ENCODE measurements around the gene UBAP1L.
"Not testable (repeated sequence)": the region's sequence is repeated elsewhere in the genome, so short reads cannot be mapped to it uniquely, and the experiment has no call there.

The UBAP1L gene

DNA sequence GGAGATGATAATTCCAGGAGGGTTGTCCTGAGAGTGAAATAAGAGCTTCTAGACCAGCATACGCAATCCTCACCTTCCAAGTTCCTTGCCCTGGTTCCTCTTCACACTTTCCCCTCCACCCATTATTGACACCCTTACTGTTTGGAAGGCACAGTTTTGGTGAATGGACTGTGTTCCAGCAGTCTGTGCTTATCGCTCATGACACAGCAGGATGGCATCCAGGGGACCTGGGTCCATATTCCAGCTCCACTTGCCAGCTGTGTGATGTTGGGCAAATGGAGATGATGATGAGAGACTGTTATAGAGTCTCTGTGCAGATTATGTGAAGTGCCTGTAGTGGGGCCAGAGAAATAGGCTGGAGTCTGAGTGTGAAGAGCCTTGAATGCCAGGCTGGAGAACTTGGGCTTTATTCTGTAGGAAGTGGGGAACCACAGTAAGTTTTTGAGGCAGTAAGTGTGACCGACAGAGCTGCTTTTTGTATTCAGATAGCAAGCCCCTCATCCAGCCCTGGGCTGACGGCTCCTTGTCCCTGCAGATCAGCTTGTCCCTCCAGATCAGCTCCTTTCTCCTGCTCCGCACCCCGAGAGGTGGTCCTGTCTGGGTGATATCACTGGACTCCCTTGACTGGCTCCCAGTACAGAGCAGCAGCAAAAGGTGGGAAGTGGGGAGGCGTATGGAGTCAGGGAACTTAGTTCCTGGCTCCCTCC is 30.3 kb downstream of the UBAP1L start:
- DNase-seq (ENCODE audit: low read depth, low spot score) = no peak

DNA sequence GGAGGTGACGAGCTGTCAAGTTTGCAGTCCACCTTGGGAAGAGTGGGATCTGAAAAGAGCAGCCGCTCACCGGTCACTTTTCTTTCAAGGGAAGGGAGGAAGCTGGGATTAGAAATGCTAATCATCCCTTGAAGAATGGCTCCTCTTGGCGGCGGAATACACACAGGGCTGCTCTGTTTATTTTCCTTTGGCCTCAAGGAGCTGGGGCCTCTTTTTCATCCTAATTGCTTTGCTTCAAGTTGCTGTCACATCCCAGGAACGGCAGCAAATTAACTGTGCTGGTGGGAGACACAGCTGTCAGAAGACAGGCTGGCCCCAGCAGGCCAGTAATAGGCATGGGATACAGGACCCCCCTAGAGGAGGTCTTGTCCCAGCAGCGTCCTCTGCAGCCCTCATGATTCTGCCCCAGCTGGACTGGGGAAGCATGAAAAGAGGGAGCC is 31.7 kb downstream of the UBAP1L start:
- DNase-seq (ENCODE audit: low read depth, low spot score) = no peak

DNA sequence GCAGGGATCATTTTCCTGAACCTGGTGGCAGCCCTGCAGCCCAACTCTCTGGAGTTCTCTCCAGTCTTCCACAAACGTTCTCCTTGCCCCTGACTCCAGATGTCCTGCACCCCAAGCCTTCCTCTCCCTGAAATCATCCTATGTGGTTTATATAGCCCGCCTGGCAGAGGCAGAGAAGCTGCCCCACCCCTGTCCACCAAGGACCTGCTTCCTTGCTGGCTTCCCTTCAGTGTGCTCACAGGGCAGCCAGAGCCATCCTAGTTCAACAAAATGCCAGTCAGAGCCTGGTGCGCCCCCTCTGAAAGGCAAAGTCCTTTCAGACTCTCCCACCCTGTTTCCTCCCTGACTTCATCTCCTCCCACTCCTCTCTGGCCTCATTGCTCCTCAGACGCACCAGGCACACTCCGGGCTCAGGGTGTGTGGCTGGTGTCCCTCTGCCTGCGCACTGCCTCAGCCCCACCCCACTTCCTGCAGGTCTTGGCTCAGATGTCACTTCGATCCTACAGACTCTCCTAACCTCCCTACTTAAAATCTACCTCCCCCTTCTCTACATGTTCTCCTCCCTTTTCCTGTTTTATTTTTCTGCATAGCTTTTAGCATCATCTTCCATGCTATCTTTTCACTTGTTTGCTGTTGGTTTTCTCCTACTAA is 32.6 kb downstream of the UBAP1L start:
- no peak for DNase-seq (ENCODE audit: low read depth, low spot score)

DNA sequence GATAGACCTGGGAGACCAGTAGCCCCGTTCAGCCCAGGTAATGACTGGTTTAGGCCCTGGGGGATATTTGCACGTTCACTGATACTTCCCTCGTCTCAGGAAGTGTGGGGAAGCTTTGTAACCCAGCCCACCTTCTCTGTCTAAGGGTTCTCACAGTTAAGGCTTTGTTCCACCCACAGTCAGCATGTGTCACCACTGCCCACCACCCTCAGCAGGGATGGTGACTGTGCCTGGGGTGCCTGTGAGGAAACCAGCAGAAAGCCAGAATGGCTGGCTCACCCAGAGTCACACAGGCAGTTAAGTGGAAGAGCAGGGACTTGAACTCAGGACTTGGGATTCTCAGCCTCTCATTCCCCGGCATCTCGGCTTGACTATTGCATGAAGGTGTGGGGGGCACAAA is 33.2 kb downstream of the UBAP1L start:
- DNase-seq (ENCODE audit: low read depth, low spot score) = no peak

DNA sequence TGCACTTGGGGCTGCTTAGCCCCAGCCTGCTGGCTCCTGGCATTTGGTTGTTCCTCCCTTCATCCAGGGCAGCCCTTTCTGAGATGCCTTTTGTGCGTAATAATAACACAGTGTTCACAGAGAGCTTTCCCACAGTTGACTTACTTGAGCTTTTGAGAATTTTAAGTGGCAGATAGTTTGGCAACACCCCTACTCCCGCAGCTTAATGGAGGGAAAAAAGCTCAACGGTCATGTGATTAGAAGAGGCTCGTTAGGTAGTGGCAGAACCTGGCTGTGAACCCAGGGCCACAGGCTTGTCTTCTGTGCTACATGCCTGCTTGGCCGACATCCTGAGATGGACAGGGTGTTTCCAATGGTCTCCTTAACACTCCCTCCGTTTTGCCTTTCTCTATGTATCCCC is 33.7 kb downstream of the UBAP1L start:
- no peak for DNase-seq (ENCODE audit: low read depth, low spot score)

DNA sequence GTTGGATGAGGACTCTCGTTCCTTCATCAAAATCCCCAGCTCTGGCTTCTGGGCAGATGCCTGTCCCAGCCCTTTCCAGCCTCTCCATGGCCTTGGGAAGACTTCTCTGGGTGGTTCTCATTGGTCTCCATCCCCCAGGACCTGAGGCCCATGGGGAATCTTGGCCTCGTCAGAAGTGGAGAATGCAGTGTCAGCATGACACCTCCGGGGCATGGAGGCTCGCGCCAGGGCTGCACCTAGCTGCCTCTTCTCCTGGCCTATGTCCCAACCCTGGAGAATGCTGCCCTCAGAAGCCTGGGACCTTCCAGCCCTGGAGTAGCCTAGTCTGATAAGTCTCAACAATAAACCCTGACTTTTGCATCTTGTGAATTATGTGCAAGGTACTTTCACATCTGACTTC is 35.4 kb downstream of the UBAP1L start:
- no peak for DNase-seq (ENCODE audit: low read depth, low spot score)

DNA sequence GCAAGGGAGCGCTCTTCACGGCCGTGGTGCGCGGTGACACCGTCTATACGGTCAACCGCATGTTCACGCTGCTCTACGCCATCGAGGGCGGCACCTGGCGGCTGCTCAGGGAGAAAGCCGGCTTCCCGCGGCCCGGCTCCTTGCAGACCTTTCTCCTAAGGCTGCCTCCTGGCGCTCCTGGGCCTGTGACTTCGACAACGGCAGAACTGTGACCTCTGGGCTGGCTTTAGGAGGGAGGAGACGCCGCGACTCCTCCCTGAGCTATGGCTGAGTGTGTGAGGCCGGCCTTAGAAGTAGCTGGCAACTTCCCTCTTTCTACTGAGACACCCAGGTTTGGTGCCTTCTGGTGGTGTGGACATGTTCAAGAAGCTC is 37.0 kb downstream of the UBAP1L start:
- DNase-seq (ENCODE audit: low read depth, low spot score) = no peak

DNA sequence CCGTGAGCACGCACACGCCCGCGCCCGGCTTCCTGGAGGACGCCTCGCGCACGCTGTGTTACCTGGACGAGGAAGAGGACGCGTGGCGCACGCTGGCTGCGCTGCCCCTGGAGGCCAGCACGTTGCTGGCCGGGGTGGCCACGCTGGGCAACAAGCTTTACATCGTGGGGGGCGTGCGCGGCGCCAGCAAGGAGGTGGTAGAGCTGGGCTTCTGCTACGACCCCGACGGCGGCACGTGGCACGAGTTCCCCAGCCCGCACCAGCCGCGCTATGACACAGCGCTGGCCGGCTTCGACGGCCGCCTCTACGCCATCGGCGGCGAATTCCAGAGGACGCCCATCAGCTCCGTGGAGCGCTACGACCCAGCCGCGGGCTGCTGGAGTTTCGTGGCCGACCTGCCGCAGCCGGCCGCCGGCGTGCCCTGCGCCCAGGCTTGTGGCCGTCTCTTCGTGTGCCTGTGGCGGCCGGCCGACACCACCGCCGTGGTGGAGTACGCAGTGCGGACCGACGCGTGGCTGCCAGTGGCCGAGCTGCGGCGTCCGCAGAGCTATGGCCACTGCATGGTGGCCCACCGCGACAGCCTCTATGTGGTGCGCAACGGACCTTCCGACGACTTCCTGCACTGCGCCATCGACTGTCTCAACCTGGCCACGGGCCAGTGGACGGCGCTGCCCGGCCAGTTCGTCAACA is 37.6 kb downstream of the UBAP1L start:
- DNase-seq (ENCODE audit: low read depth, low spot score) = no peak

DNA sequence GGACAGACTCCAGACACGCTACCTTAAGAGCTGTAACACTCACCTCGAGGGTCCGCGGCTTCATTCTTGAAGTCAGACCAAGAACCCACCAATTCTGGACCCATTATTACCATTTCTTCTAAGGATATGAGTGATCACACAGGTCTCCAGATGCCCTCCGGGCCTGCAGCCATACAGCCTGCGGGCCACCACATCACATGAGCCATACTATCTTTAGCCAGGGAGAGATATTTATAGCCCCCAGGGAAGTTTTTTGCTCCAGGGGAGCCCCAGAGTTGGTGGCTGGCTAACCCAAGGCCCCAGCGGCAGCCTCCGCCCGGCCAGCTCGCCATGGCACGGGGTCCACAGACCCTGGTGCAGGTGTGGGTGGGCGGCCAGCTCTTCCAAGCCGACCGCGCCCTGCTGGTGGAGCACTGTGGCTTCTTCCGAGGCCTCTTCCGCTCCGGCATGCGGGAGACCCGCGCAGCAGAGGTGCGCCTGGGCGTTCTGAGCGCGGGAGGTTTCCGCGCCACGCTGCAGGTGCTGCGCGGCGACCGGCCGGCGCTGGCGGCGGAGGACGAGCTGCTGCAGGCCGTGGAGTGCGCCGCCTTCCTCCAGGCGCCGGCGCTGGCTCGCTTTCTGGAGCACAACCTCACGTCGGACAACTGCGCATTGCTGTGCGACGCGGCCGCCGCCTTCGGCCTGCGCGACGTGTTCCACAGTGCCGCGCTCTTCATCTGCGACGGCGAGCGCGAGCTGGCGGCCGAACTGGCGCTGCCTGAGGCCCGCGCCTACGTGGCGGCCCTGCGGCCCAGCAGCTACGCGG is 38.3 kb downstream of the UBAP1L start, which contains the start of gene KBTBD13:
Gene KBTBD13, plus strand, starts transcription at position 261 of the 805 bp plus-strand sequence. Its CDS starts 70 bp downstream, at position 331.
- DNase-seq (ENCODE audit: low read depth, low spot score) = no peak

DNA sequence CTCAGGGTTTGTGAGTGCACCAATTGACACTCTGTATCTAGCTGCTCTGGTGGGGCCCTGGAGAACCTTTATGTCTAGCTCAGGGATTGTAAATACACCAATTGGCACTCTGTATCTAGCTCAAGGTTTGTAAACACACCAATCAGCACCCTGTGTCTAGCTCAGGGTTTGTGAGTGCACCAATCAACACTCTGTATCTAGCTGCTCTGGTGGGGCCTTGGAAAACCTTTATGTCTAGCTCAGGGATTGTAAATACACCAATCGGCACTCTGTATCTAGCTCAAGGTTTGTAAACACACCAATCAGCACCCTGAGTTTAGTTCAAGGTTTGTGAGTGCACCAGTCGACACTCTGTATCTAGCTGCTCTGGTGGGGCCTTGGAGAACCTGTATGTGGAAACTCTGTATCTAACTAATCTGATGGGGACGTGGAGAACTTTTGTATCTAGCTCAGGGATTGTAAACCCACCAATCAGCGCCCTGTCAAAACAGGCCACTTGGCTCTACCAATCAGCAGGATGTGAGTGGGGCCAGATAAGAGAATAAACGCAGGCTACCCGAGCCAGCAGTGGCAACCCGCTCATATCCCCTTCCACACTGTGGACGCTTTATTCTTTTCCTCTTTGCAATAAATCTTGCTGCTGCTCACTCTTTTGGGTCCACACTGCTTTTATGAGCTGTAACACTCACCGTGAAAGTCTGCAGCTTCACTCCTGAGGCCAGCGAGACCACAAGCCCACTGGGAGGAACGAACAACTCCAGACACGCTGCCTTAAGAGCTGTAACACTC is 39.2 kb downstream of the UBAP1L start:
- not testable (repeated sequence) for DNase-seq (ENCODE audit: low read depth, low spot score)

DNA sequence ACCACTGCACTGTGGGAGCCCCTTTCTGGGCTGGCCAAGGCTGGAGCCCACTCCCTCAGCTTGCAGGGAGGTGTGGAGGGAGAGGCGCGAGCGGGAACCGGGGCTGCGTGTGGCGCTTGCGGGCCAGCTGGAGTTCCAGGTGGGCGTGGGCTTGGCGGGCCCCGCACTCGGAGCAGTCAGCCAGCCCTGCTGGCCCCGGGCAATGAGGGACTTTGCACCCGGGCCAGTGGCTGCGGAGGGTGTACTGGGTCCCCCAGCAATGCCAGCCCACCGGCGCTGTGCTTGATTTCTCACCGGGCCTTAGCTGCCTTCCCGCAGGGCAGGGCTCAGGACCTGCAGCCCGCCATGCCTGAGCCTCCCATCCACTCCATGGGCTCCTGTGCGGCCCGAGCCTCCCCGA is 40.1 kb downstream of the UBAP1L start:
- not testable (repeated sequence) for DNase-seq (ENCODE audit: low read depth, low spot score)

DNA sequence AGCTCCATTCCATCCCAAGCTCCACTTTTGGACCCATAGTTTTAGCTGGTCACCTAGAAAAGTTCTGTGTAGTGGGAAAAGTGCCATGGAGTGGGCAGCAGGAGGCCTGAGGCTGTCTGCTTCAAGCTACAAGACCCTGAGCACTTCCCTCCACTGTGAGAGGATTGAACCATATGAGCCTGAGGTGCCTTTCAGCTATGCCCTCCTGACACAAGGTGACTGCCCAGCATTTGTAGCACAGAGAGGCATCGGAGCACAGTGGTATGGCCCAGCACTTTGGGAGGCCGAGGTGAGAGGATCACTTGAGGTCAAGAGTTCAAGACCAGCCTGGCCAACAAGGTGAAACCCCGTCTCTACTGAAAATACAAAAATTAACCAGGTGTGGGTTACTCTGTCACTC is 42.4 kb downstream of the UBAP1L start:
- no peak for DNase-seq (ENCODE audit: low read depth, low spot score)

DNA sequence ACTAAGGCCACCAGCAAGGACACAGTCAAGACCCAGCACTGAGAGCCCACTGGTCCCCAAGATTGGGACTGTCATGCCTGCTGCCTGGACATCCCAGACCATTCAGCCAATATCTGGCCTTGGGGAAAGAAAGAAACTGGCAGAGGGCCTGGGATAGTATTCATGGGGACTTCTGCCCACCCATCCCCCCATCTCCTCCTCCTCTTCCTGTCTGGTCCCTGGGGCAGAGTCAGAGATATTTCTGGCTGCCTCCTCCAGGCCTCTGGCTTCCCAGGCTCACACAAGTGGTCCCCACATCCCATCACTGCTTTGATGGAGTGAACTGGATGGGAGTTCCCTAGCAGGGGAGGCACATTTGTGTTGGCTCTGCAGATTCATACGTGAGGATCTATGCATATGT is 43.0 kb downstream of the UBAP1L start:
- DNase-seq (ENCODE audit: low read depth, low spot score) = no peak

DNA sequence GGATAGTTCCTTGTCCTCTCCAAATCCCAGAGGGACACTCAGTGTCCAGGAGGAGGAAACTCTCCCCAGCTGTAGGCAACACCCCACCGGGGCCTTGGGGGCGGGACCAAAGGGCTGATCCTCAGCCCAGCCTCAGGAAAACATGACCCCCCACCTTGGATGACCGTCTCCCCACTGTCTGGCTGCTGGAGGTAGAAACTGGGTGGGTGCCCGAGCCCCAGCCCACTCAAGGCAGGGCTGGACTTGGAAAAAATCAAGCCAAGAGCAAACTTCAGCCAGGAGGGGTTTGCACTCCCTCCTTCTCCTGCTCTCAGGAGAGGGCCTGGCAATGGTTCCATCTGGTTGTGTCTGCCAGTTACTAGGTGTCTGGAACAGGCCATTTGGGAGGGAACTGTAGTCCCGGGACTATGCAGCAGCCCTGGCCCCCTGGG is 43.6 kb downstream of the UBAP1L start:
- DNase-seq (ENCODE audit: low read depth, low spot score) = no peak

DNA sequence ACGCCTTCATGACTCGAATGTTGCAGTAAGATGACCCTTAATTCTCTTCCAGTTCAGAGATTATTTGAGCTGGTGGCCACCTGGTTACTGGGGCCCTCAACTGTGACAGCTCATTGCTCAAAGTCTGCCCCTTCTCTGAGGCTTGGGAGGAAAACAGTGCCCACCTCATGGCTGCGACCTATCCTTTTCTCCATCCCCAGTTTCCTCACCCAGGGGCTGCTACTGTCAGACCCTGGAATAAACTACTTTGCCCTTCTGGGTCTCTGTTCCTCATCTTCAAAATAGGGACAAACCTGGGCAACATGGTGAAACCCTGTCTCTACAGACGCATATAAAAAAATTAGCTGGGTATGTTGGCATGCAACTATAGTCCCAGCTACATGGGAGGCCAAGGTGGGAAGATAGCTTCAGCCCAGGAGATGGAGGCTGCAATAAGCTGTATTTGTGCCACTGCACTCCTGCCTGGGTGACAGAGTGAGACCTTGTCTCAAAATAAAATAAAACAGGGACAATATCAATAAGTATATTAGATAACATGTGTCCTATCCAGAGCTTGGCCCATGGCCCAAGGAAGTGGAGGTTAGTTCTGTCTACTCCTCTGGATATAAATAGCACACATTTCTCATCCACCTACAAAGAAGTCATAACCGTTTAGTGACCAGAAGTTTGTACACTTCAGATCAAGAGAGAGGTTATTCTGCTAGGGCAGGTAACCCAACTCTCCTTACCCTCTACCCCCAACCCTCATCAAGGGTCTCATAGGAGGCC is 45.0 kb downstream of the UBAP1L start:
- no peak for DNase-seq (ENCODE audit: low read depth, low spot score)

DNA sequence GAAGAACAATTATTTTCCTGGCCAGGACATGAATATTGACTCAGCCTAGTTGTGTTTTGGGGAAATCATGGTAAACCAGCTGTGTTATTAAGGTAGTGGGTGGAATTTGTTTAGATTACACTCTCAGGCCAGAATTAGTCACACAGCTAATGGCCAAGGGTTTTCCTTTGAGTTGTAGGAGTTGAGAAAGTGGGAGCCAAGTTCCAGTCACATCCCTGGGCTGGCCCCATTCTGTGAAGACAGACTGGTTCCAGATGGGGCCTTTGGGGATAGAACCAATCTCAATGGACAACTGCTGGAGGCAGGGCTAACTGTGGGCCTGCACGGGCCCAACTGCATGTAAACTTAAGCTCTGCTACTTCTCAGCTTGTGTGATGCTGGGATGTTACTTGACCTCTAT is 45.8 kb downstream of the UBAP1L start:
- DNase-seq (ENCODE audit: low read depth, low spot score) = no peak

DNA sequence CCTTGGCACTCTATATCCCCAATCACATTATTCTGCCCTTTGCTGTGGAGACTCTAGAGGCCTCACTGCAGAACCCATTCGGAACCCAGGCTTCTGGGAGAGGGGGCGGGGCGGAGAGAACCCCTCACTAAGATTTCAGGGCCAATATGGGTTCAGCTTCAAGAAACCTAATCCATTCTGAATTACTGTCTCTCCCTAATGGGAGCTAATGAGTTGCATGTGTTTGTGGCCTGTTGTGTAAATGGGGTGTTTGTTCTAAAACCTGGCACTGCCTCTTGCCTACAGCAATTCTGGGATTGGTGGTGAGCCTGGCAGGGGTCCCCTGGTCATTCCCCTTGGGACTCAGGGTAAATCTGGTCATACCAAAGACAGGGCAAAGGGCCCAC is 46.6 kb downstream of the UBAP1L start:
- DNase-seq (ENCODE audit: low read depth, low spot score) = no peak

DNA sequence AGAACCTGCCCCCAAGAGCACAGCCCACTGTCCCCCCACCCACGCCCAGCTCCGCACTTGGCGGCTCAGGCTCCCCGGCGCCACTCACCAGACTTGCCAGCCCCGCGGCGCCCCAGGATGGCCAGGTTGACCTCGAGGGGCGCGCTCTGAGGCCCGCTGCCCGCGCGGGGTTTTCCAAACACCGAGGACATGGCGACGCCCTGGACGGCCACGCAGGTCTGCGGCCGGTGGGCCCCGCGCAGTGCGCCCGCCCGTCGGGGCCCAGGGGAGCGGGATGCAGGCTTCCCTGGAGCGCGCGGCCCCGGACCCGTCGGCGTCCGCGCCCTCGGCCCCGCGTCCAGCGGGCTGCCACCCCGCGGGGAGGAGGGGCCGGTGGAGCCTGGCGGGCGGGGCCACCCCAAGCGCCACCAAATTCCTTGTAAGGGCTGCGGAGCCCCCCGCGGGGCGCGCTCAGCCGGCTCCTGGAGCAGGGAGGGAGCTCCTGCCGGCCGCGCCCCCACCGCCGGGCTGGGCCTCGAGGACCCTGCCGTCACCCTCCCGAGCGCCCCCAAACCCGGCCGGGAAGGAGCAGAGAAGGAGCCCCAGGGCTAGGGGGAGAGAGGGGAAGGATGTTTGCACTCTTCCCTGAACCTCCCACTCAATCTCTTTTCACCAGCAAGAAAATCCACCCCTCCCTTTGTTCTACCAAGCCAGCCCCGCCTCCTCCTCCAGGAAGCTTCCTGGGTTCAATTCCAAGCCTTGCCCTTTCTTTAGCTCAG is 47.2 kb downstream of the UBAP1L start, which contains the start of gene RASL12:
Gene RASL12, minus strand, starts transcription at position 347 of the 758 bp plus-strand sequence. Its CDS starts 156 bp downstream, at position 191.
- no peak for DNase-seq (ENCODE audit: low read depth, low spot score)

DNA sequence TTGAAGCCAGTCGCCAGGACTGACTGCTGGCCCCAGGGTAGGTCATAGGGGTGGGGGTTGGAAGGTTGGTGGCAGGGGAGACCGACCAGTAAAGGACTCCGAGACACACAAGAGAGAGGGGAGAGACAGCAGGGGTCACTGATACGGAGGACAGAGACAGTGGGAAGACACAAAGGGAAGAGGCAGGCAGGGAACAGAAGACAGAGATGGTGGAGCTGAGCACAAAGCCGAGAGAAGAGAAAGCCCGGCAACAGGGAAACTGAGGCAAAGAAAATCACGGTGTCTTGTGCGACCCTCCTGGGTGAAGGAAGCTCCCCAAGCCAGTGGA is 47.7 kb downstream of the UBAP1L start:
- DNase-seq (ENCODE audit: low read depth, low spot score) = no peak
